ENCODE measurements around the gene DUT.

Gene DUT

GRCh38 chr15:48331796-48332641, 790 bp downstream of the DUT start:
- DNase-seq: peak; percentile 64

- no peak for DNase-seq
Measured at GRCh38 chr15:48332642-48333034, 1.4 kb downstream of the DUT start.

DNA sequence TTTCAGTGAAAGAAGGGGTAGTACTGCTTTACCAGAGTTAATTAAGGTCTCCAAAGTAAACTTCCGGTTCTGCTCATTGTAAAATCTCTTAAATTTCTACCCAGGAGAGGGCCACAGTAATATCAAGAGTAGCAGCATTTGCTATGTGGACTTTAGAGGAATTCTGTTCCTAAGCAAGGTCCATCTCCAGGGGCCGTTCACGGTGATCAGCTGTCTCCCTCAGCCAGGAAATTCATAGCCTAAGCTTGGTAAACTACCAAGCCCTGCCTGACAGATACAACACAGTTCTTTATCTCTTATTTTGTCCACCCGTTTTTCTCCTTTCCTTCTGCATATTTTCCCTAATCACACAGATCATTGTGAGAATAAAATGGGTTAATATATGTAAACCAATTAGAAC, 2.3 kb downstream of the DUT start:
- DNase-seq: no peak

- no peak for DNase-seq
Measured at GRCh38 chr15:48334260-48334659, 3.0 kb downstream of the DUT start.

DNA sequence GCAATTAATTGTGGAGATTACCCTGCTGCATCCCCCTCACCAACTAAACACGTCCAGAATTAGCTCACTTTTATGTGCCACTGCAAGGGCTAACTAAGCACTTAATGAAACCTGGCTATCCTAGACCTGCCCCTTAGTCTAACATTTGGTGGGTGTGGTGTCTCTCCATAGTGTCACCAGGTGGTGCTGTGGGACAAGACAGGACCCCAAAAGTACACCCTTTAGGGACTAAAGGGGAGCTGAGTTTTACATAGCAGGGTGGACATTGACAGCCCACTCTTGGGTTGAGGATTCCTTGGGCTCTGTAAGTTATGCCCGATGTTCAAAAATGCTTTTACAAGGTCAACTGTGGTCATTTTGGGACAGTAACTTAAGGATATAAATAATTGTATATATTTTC, 5.7 kb downstream of the DUT start:
- DNase-seq: no peak

DNA sequence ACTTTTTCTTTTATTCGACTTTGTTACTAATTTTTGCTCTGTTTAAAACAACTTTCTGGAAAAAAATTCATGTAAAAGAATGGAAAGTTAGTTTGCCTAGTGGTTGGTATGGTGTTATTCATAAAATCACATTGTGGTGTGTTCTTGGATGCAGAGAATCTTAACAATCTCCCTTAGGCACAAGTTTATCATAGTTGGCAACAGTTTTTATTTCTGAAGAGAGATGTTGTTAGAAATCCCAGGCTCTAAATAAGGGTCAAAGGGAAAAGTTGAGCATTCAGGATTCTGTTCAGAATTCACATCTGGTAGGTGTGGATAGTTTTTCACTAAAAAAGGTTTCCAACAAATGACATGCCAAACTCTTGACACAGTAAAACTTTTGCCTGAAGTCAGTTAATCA, 6.4 kb downstream of the DUT start:
- DNase-seq: no peak

DNA sequence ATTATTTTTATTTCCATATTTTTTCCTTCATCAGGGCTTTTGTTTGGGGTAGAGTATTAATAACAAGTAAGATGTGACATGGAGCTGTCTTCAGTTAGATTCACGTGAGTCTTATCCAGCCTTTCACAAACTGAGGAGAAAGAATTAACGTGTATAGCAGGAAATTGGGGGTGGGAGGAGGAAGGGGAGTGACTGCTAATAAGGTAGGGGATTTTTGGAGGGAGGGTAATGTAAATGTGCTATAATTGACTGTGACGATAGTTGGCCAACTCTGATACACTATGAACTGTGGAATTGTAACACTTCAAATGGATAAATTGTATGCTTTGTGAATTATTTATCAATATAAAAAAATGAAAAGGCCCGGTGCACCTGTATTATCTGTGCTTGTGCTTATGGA, 8.9 kb downstream of the DUT start:
- no peak for DNase-seq

DNA sequence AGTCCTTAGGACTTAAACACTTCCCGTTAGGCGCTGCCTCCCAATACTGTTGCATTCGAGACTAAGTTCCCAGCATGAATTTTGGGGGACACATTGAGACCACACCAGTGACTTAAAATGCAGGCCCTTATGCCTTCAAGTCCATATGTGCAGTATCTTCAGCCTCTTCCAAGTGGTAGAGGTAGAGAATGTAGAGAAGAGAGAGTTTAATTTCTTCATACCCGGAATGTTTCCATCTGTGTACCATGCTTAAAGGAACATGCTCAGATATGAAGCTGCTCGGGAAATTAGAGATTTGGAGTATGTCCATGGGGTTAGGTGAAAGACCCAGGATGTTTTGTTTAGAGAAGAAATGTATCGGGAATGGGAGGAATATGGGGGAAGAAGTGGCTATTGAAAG, 12.6 kb downstream of the DUT start:
- DNase-seq: no peak

- DNase-seq: no peak
Measured at GRCh38 chr15:48345516-48345915, 14.3 kb downstream of the DUT start.

GRCh38 chr15:48352474-48353072, 21.3 kb downstream of the DUT start:
- DNase-seq: peak; percentile 19

GRCh38 chr15:48354694-48355303, 23.6 kb downstream of the DUT start:
- DNase-seq: no peak

DNA sequence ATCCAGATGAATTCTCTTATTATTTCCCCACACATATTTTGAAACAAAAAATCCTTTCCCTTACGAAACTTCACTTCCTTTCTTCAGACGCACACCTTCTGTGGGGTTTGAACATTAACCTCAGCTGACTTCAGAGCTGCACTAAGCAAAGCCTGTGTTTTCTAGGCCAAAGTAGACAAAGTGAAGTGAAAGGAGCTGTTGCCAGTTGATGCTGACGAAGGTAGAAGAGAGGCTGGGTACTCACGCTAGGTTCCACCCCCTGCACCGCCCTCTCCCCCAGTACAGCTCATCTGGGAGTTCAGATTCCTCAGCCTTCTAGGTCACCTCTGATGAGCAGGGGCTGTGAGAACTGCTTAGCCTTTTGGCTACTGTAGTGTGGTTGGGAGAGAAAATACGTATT, 24.1 kb downstream of the DUT start:
- no peak for DNase-seq

DNA sequence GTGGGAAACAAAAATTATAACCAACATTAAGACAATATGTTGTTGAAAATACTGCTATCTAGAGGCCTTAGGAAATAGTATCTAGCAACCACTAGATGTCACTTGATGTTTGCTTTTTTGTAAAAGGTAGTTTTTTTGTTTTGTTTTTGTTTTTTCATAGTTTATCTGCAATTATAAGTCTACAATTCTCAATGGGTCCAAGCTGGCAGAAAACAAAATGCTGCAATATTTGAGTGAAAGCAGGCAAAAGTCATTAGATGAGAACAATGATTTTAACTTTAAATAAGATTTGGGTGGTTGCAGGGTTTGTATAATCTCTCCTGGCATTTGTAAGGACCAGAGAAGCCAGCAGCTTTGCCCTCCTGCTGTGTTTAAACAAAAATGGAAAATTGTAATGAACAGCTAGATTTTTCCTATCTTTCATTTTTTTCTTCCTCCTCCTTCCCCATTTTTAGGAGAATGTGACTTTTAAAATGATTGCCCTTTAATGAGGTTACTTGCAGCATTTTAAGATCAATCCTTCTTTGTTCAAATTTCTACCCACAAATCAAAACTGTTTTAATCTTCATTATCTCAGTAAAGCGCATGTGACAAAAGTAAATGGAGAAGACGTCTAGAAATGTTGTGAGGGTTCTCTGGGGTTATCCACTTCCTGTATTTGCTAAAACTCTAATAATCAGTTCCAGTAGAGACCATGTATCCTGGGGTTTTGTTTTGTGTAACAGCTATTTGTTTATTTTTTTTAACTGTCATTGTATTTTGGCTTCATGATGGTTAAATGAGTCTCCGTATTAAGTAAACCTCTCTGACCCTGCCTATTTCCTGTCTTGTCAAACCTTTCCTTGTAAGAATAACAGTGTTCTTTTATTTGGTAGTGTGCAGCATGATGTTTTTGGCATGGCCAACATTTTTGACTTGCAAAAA, 27.3 kb downstream of the DUT start:
- DNase-seq: no peak

GRCh38 chr15:48360841-48361240, 29.6 kb downstream of the DUT start:
- no peak for DNase-seq

DNA sequence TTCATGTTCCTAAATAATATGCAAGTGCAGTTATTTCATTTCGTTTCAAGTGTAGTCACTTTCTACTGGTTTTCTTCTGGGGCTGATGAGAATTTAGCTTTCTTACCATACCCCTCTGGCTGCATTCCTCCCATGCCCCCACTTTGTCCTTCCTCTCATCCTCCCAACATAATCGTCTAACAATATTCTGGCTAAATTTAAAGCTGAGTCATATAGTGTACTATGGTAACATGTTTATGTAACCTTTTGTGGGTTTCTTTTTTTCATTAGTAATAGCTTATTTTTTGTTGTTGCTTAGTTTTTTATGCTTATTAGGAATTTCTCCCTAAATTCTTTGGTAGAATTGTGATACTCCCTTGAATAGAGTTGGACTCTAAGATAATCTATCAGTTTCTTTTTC, 30.5 kb downstream of the DUT start:
- no peak for DNase-seq

GRCh38 chr15:48363474-48363873, 32.2 kb downstream of the DUT start:
- no peak for DNase-seq

DNA sequence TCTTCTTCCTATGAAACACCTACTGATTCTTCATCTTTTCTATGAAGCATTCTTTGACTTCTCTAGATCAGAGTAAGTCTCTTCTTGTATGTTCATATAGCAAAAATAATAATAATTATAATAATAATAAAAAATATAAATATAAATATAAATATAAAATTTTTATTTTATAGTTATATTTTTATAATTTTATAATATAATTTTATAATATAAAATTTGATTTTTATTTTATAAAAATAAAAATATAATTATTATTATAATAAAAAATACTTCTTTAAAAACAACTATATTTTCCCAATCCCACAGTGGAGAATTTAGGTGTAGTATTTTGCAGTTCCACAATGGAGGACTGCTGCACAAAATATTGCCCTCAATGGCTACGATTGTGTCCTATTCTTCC, 34.3 kb downstream of the DUT start:
- DNase-seq: no peak

DNA sequence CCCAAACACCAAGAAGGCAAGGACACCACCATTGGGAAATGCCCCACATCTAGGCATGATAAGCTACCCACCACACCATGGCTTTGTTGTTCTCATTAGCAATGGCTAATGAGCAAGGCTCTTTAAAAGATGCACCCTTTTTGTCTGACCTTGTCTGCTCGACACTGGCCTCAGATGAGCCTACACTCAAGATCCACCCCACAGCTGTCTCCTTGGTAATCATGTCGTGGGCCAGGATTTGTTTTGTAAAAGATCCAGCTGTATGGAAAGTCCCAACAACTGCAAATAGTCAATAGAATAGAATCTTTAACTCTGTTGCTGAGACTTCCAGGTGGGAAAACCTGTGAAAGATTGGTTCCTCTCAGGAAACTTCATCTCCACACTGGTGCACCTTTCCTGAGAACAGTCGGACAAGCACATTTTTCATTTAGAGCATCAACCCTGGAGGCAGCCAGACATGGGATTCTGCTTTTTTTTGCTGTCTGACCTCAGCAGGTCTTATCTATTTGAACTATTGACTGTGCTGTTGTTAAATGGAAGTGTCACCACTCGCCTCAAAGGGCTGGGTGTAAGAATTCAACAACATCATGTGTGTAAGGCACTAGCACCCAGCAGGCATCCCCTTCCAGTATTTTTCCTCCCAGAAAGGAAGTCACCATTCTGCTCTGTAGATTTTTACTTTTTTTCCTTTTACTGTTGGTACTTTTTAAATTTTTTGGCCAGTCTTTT, 35.5 kb downstream of the DUT start:
- no peak for DNase-seq

DNA sequence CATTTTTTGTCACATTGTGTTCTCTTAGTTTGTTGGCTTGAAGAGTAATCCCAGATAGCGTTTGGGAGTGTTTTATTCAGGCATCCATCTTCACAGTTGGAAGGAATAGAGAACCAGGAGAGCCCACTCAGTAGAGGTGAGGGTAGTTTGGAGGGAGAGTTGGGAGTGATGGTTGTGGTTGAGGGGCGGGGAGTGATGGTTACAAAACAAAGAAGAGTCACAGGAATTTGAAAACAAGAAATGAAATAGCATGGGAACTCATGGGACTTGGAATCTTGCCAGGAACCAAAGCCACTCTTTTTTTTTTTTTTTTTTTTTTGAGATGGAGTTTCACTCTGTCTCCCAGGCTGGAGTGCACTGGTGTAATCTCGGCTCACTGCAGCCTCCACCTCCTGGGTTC, 36.3 kb downstream of the DUT start:
- no peak for DNase-seq

GRCh38 chr15:48370460-48370859, 39.2 kb downstream of the DUT start:
- DNase-seq: no peak

DNA sequence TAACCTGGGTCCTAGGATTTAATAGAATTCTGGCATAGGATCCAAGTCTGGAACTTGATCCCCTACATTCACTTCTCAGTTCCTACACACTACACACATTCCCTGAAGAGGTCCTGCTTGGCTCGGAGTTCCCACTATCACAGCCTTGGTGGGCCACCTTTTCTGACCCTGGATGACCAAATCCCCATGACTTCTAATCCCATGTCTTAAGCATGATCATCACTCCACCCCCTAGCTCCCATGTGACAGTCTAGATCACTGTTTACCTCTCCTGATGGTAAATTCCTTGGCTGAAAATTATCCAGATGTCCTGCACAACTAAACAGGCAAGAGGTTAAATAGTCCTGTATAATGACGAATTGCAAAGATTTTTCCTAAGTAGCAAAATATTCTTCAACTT, 40.3 kb downstream of the DUT start:
- DNase-seq: no peak

DNA sequence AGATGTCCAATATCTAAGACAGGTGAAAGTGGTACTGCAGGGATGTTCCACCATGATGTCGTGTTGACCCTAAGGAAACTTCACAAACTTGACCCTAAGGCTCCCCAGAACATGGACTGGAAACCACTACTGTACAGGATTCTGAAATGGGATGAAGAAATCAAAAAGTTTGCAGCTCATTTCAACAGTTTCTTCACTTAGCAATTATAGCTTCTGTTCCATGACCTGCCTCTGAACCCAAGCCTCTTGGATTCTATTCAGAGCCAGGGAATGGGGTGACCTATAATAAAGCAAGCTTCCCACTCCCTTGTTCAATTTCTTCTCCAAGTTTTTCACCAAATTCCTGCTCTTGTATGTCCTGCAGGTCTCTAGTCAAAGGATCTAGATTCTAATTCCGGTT, 40.7 kb downstream of the DUT start:
- no peak for DNase-seq

Measured in activated effector memory CD4-positive, alpha-beta T cell treated with Interleukin-2 at 50 U/mL for 16 hours (primary cell).